ENCODE measurements around the gene OR8G5. TPM values are rescaled to one million over a fixed set of nuclear protein-coding genes. Genes with fewer than 3 reads are reported as not detected.

OR8G5 gene
- total RNA-seq, 2 experiments from 2014 or later: not detected

GRCh38 chr11:124313131-124313530 lies 57.0 kb downstream of the OR8G5 start:
- no peak overlapping the region for H3K4me3 ChIP-seq (ENCODE audit: low read depth, low read length, poor library complexity, severe bottlenecking)
- no peak overlapping the region for H3K4me2 ChIP-seq (ENCODE audit: low read length)
- H3K79me2 ChIP-seq (ENCODE audit: insufficient read depth, low read depth, low read length): no peaks in the 10 kb centered on the region
- no peak overlapping the region for H2AFZ ChIP-seq (ENCODE audit: low read length)
- ChIA-PET CTCF (ENCODE audit: unreplicated experiment) (no interaction called here), POLR2A (no interaction called here)
- H3K9me3 ChIP-seq (ENCODE audit: low read length): no peaks in the 10 kb centered on the region
- no peaks in the 10 kb centered on the region for H3K36me3 ChIP-seq (ENCODE audit: insufficient read depth, low read length)
- DNase-seq (ENCODE audit: low spot score): no peak
- H3K4me1 ChIP-seq (ENCODE audit: insufficient read depth, low read length, poor library complexity, severe bottlenecking): no peaks in the 10 kb centered on the region
- no peak for TF ChIP-seq EZH2phosphoT487 (IDR thresholded peaks at IDR 0.05; ENCODE audit: borderline replicate concordance, low read depth, low read length)
- TF ChIP-seq CTCF (conservative IDR thresholded peaks at IDR 0.05; ENCODE audit: low read length): no peak
- intact Hi-C loops (cut with micrococcal nuclease; ENCODE audit: unreplicated experiment): no loop called here
- BruUV-seq (replicated peaks): no TSS peak
- no peak overlapping the region for H3K27ac ChIP-seq (ENCODE audit: low read depth, low read length, poor library complexity, severe bottlenecking)
- H4K20me1 ChIP-seq (ENCODE audit: insufficient read depth, low read length): no peaks in the 10 kb centered on the region
- H3K9me2 ChIP-seq (ENCODE audit: insufficient read depth, low read length): no peaks in the 10 kb centered on the region

GRCh38 chr11:124313849-124314248 lies 57.7 kb downstream of the OR8G5 start, which contains the start of gene OR8D1:
TSS of gene OR8D1 (minus strand) at chr11:124313949. CDS start at chr11:124310766, 3,183 bp downstream.
- POLR2A ChIA-PET: no interaction called here
- no peak for DNase-seq (ENCODE audit: low spot score)
- intact Hi-C loops (cut with micrococcal nuclease; ENCODE audit: unreplicated experiment): no loop called here
- CTCF ChIA-PET (ENCODE audit: unreplicated experiment): no interaction called here
- Histone ChIP-seq H3K9me2 (ENCODE audit: insufficient read depth, low read length) (no peaks in the 10 kb centered on the region), H3K27ac (ENCODE audit: low read depth, low read length, poor library complexity, severe bottlenecking) (no peak within 1 kb of the TSS), H3K4me1 (ENCODE audit: insufficient read depth, low read length, poor library complexity, severe bottlenecking) (no peaks in the 10 kb centered on the region), H3K36me3 (ENCODE audit: insufficient read depth, low read length) (no peaks in the 10 kb centered on the region), H2AFZ (ENCODE audit: low read length) (no peak within 1 kb of the TSS), H3K4me3 (ENCODE audit: low read depth, low read length, poor library complexity, severe bottlenecking) (no peak within 1 kb of the TSS), H3K4me2 (ENCODE audit: low read length) (no peak within 1 kb of the TSS), H3K9me3 (ENCODE audit: low read length) (no peaks in the 10 kb centered on the region), H3K79me2 (ENCODE audit: insufficient read depth, low read depth, low read length) (no peaks in the 10 kb centered on the region), H4K20me1 (ENCODE audit: insufficient read depth, low read length) (no peaks in the 10 kb centered on the region)
- TF ChIP-seq EZH2phosphoT487 (IDR thresholded peaks at IDR 0.05; ENCODE audit: borderline replicate concordance, low read depth, low read length) (no peak), CTCF (conservative IDR thresholded peaks at IDR 0.05; ENCODE audit: low read length) (no peak)
- no TSS peak for BruUV-seq (replicated peaks)

GRCh38 chr11:124315052-124315451 lies 58.9 kb downstream of the OR8G5 start:
- TF ChIP-seq EZH2phosphoT487 (IDR thresholded peaks at IDR 0.05; ENCODE audit: borderline replicate concordance, low read depth, low read length): no peak
- no peak for TF ChIP-seq CTCF (conservative IDR thresholded peaks at IDR 0.05; ENCODE audit: low read length)
- Histone ChIP-seq H3K9me2 (ENCODE audit: insufficient read depth, low read length) (no peaks in the 10 kb centered on the region), H3K9me3 (ENCODE audit: low read length) (no peaks in the 10 kb centered on the region), H3K4me1 (ENCODE audit: insufficient read depth, low read length, poor library complexity, severe bottlenecking) (no peaks in the 10 kb centered on the region), H2AFZ (ENCODE audit: low read length) (no peak overlapping the region), H3K4me2 (ENCODE audit: low read length) (no peak overlapping the region), H3K36me3 (ENCODE audit: insufficient read depth, low read length) (no peaks in the 10 kb centered on the region), H3K79me2 (ENCODE audit: insufficient read depth, low read depth, low read length) (no peaks in the 10 kb centered on the region), H3K27ac (ENCODE audit: low read depth, low read length, poor library complexity, severe bottlenecking) (no peak overlapping the region), H3K4me3 (ENCODE audit: low read depth, low read length, poor library complexity, severe bottlenecking) (no peak overlapping the region), H4K20me1 (ENCODE audit: insufficient read depth, low read length) (no peaks in the 10 kb centered on the region)
- BruUV-seq (replicated peaks): no TSS peak
- intact Hi-C loops (cut with micrococcal nuclease; ENCODE audit: unreplicated experiment): no loop called here
- DNase-seq (ENCODE audit: low spot score): no peak
- CTCF ChIA-PET (ENCODE audit: unreplicated experiment): no interaction called here
- POLR2A ChIA-PET: interaction anchor here (0.5 to 0.7 kb wide), 2 partner anchors 15 to 1585 kb away, joined by 3 to 4 read pairs; no protein-coding TSS in a partner anchor

Other genes with a start within 250 kb of the OR8G5 start
- not detected in 2 replicates for gene OR10G4, start 243.4 kb upstream of the OR8G5 start, total RNA-seq (2014; rRNA removed; shearing (Covaris generic))
- gene OR10G4, start 243.4 kb upstream of the OR8G5 start, total RNA-seq (2022): not detected in 2 replicates
- not detected in 2 replicates for gene OR10G9, start 233.4 kb upstream of the OR8G5 start, total RNA-seq (2014; rRNA removed; shearing (Covaris generic))
- not detected in 2 replicates for gene OR10G9, start 233.4 kb upstream of the OR8G5 start, total RNA-seq (2022)
- gene OR10G8, start 229.6 kb upstream of the OR8G5 start, total RNA-seq (2014; rRNA removed; shearing (Covaris generic)): not detected in 2 replicates
- gene OR10G8, start 229.6 kb upstream of the OR8G5 start, total RNA-seq (2022): not detected in 2 replicates
- not detected in 2 replicates for gene OR10G7, start 215.1 kb upstream of the OR8G5 start, total RNA-seq (2014; rRNA removed; shearing (Covaris generic))
- not detected in 2 replicates for gene OR10G7, start 215.1 kb upstream of the OR8G5 start, total RNA-seq (2022)
- 0.38 and 0.44 TPM in 2 replicates for gene VWA5A, start 140.9 kb upstream of the OR8G5 start, total RNA-seq (2014; rRNA removed; shearing (Covaris generic))
- gene VWA5A, start 140.9 kb upstream of the OR8G5 start, total RNA-seq (2022): 1.8 and 2.1 TPM in 2 replicates
- not detected in 2 replicates for gene OR10D3, start 73.0 kb upstream of the OR8G5 start, total RNA-seq (2014; rRNA removed; shearing (Covaris generic))
- not detected in 2 replicates for gene OR10D3, start 73.0 kb upstream of the OR8G5 start, total RNA-seq (2022)
- not detected in 2 replicates for gene OR8G1, start 15.3 kb upstream of the OR8G5 start, total RNA-seq (2014; rRNA removed; shearing (Covaris generic))
- not detected in 2 replicates for gene OR8G1, start 15.3 kb upstream of the OR8G5 start, total RNA-seq (2022)
- gene OR8D1, start 57.6 kb downstream of the OR8G5 start, total RNA-seq (2014; rRNA removed; shearing (Covaris generic)): not detected in 2 replicates
- gene OR8D1, start 57.6 kb downstream of the OR8G5 start, total RNA-seq (2022): not detected in 2 replicates
- gene OR8D2, start 63.8 kb downstream of the OR8G5 start, total RNA-seq (2014; rRNA removed; shearing (Covaris generic)): not detected in 2 replicates
- gene OR8D2, start 63.8 kb downstream of the OR8G5 start, total RNA-seq (2022): not detected in 2 replicates
- not detected in 2 replicates for gene OR8B2, start 128.1 kb downstream of the OR8G5 start, total RNA-seq (2014; rRNA removed; shearing (Covaris generic))
- gene OR8B2, start 128.1 kb downstream of the OR8G5 start, total RNA-seq (2022): not detected in 2 replicates
- not detected in 2 replicates for gene OR8B3, start 142.6 kb downstream of the OR8G5 start, total RNA-seq (2014; rRNA removed; shearing (Covaris generic))
- not detected in 2 replicates for gene OR8B3, start 142.6 kb downstream of the OR8G5 start, total RNA-seq (2022)
- gene OR8B4, start 168.5 kb downstream of the OR8G5 start, total RNA-seq (2014; rRNA removed; shearing (Covaris generic)): not detected in 2 replicates
- gene OR8B4, start 168.5 kb downstream of the OR8G5 start, total RNA-seq (2022): not detected in 2 replicates
- not detected in 2 replicates for gene OR8B8, start 189.3 kb downstream of the OR8G5 start, total RNA-seq (2014; rRNA removed; shearing (Covaris generic))
- not detected in 2 replicates for gene OR8B8, start 189.3 kb downstream of the OR8G5 start, total RNA-seq (2022)